ENCODE measurements around the gene PTPN1.

PTPN1 gene

DNA sequence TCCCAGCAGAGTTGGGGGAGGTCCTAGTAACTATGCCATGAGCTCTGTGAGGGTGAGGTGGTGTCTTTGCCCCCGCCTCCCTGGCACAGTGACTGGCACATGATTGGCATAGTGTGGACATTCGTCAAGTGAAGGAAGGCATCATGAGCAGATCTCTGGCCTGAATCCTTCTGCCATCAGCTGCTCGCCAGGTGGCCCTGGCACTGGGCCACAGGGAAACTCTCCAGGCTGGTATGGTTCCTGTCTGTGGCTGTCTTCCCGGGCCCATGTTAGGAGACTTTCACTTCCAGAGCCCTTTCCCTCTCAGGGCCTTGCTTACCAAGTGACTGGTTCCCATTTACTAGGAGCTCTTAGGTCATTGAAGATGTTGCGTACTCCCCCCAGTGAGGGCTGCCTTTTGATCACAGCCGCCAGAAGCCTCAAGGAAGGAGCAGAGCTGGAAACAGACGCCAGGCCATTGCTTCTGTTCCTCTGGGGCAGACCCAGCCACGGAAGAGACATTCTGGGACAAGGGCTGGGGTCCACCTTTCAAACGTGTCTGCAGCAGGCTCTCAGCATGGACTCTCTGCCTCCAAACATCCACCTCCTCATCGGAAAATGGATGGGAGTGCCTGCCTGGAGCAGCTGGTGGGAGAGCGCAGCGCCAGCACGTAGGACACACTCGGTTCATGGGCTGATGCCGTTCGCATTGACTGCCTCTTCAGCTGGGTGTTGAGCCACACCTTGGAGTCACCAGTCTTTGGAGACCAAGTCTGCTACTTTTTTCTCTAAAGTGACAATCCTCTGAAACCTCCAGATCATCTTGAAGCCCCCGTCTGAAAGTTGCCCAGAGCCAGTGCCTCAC is 67.2 kb downstream of the PTPN1 start:
- DNase-seq (ENCODE audit: extremely low read depth, insufficient read length), result no peak
- Histone ChIP-seq H3K27me3 (replicated peaks; ENCODE audit: control insufficient read depth, insufficient read depth, low read length) (no peaks in the 10 kb centered on the region), H3K4me3 (replicated peaks; ENCODE audit: low read depth, low read length) (no peak overlapping the region), H3K36me3 (ENCODE audit: control insufficient read depth, insufficient read depth, low read length) (peaks cover 65% of the 10 kb centered on the region)
- TF ChIP-seq, protein P1, sequence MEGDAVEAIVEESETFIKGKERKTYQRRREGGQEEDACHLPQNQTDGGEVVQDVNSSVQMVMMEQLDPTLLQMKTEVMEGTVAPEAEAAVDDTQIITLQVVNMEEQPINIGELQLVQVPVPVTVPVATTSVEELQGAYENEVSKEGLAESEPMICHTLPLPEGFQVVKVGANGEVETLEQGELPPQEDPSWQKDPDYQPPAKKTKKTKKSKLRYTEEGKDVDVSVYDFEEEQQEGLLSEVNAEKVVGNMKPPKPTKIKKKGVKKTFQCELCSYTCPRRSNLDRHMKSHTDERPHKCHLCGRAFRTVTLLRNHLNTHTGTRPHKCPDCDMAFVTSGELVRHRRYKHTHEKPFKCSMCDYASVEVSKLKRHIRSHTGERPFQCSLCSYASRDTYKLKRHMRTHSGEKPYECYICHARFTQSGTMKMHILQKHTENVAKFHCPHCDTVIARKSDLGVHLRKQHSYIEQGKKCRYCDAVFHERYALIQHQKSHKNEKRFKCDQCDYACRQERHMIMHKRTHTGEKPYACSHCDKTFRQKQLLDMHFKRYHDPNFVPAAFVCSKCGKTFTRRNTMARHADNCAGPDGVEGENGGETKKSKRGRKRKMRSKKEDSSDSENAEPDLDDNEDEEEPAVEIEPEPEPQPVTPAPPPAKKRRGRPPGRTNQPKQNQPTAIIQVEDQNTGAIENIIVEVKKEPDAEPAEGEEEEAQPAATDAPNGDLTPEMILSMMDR (IDR thresholded peaks at IDR 0.05; ENCODE audit: insufficient read depth, low read length, poor library complexity, severe bottlenecking), result no peak

DNA sequence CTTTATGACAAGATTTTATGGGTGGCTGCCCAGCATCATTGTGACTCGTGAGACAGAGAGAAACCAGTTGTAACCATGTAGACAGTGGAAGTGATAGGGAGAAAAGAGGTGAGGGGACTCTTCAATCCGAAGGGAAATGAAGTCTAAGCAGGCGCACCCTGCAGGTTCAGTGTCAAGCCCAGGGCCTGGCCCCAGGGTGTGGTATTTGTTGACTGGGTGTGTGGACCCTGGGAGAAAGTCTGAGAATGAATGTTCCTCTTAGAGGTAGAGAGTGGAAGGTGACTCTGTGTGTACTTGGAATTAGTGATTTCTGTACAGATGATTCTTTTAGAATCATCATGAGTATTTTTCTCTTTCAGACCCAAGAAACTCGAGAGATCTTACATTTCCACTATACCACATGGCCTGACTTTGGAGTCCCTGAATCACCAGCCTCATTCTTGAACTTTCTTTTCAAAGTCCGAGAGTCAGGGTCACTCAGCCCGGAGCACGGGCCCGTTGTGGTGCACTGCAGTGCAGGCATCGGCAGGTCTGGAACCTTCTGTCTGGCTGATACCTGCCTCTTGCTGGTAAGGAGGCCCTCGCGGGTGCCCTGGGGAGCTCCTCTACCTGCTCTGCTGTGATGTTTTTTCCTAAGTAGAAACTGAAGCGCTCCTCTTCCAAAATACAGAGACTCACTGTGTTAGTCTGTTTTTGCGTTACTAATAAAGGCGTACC is 68.0 kb downstream of the PTPN1 start:
- no peak overlapping the region for H3K4me3 ChIP-seq (replicated peaks; ENCODE audit: low read depth, low read length)
- TF ChIP-seq, protein P1 (IDR thresholded peaks at IDR 0.05; ENCODE audit: insufficient read depth, low read length, poor library complexity, severe bottlenecking), result no peak
- H3K27me3 ChIP-seq (replicated peaks; ENCODE audit: control insufficient read depth, insufficient read depth, low read length), result no peaks in the 10 kb centered on the region
- no peak for DNase-seq (ENCODE audit: extremely low read depth, insufficient read length)
- peaks cover 64% of the 10 kb centered on the region for H3K36me3 ChIP-seq (ENCODE audit: control insufficient read depth, insufficient read depth, low read length)

DNA sequence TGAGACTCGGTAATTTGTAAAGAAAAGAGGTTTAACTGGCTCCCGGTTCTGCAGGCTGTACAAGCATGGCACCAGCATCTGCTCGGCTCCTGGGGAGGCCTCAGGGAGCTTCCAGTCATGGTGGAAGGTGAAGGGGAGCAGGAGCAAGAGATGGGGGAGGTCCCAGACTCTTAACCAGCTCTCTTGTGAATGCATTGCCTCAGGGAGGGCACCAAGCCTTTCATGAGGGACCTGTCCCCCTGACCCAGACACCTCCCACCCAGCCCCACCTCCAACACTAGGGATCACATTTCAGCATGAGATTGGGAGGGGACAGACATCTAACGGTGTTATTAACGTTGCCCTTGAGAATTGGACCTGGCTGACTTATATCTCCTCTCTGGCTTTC is 68.6 kb downstream of the PTPN1 start:
- TF ChIP-seq, protein P1 (IDR thresholded peaks at IDR 0.05; ENCODE audit: insufficient read depth, low read length, poor library complexity, severe bottlenecking), result no peak
- peaks cover 68% of the 10 kb centered on the region for H3K36me3 ChIP-seq (ENCODE audit: control insufficient read depth, insufficient read depth, low read length)
- no peaks in the 10 kb centered on the region for H3K27me3 ChIP-seq (replicated peaks; ENCODE audit: control insufficient read depth, insufficient read depth, low read length)
- no peak for DNase-seq (ENCODE audit: extremely low read depth, insufficient read length)
- H3K4me3 ChIP-seq (replicated peaks; ENCODE audit: low read depth, low read length), result no peak overlapping the region

DNA sequence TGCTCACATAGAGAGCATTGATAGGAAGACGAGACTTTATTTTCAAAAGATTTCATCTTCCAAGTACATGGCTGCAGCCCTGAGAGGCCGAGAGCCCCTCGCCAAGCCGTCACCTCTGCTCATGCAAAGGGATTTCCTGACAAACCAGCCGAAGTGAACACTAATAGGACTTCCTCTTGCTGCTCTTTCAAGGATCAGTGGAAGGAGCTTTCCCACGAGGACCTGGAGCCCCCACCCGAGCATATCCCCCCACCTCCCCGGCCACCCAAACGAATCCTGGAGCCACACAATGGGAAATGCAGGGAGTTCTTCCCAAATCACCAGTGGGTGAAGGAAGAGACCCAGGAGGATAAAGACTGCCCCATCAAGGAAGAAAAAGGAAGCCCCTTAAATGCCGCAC is 69.3 kb downstream of the PTPN1 start:
- DNase-seq (ENCODE audit: extremely low read depth, insufficient read length), result no peak
- Histone ChIP-seq H3K36me3 (ENCODE audit: control insufficient read depth, insufficient read depth, low read length) (peaks cover 69% of the 10 kb centered on the region), H3K4me3 (replicated peaks; ENCODE audit: low read depth, low read length) (no peak overlapping the region), H3K27me3 (replicated peaks; ENCODE audit: control insufficient read depth, insufficient read depth, low read length) (no peaks in the 10 kb centered on the region)
- TF ChIP-seq, protein P1 (IDR thresholded peaks at IDR 0.05; ENCODE audit: insufficient read depth, low read length, poor library complexity, severe bottlenecking), result no peak

DNA sequence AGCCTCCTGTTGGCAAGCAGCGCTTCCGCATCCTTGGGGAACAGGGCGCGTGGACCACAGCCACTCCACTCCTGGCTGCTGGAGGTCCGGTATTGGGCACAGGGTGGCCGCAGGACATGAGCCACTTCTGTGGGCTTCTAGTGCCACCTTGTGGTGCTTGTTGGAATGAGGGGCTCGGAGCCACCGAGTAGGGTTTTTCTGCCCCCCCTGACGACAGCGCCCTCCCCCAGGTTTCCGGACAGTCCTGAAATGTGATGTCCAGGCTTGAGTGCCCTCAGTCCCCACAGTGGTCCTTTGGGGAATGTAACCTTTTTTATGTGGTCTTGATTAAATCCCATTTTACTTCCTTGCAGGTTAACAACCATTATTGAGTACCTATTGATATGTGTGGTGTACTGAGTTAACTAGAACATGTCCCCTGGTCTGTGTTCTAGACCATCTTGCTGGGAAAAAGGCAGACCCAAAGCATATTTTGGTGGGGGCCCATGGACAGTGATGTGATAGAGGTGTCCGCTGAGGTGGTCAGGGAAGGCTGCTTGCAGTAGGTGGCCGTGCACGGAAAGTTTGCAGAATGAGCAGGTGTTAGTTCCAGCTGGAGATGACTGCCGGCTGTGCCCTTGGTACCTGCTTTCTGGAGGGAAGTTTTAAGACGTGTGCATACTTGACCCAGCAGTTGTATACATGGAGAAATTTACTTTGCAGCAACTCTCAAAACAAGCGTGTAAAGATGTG is 70.0 kb downstream of the PTPN1 start:
- TF ChIP-seq, protein P1 (IDR thresholded peaks at IDR 0.05; ENCODE audit: insufficient read depth, low read length, poor library complexity, severe bottlenecking), result peak; percentile 78
- DNase-seq (ENCODE audit: extremely low read depth, insufficient read length), result no peak
- peaks cover 65% of the 10 kb centered on the region for H3K36me3 ChIP-seq (ENCODE audit: control insufficient read depth, insufficient read depth, low read length)
- no peaks in the 10 kb centered on the region for H3K27me3 ChIP-seq (replicated peaks; ENCODE audit: control insufficient read depth, insufficient read depth, low read length)
- H3K4me3 ChIP-seq (replicated peaks; ENCODE audit: low read depth, low read length), result no peak overlapping the region

Data from GM06990 (cell line).